ENCODE measurements around the gene ZNF8. TPM values are rescaled to one million over a fixed set of nuclear protein-coding genes. Genes with fewer than 3 reads are reported as not detected.

ZNF8 gene
- total and polyA plus RNA-seq, 2 of the 4 experiments (the other 2 are of a cell fraction): 2.1 to 3.9 TPM

GRCh38 chr19:58300620-58301019, 21.9 kb downstream of the ZNF8 start:
- no peak for DNase-seq
- peaks cover 37% of the 10 kb centered on the region for H3K36me3 ChIP-seq (ENCODE audit: control insufficient read depth, insufficient read depth, low read length)
- no peaks in the 10 kb centered on the region for H3K4me1 ChIP-seq (ENCODE audit: control insufficient read depth, insufficient read depth, low read length)
- in situ Hi-C loops (cut with MboI; ENCODE audit: low sequenced_read_pairs) (no loop called here), intact Hi-C loops (cut with micrococcal nuclease) (no loop called here), dilution Hi-C loops (cut with HindIII; ENCODE audit: low sequenced_read_pairs, unreplicated experiment) (no loop called here)
- CTCF ChIA-PET: no interaction called here
- no peak overlapping the region for H3K4ac ChIP-seq (ENCODE audit: low read depth, low read length)
- H3K4me2 ChIP-seq (ENCODE audit: low read depth, low read length): no peak overlapping the region
- no peak overlapping the region for H3K56ac ChIP-seq (ENCODE audit: extremely low read depth, insufficient read depth, low read length)
- POLR2A ChIA-PET (ENCODE audit: unreplicated experiment): no interaction called here
- BruUV-seq (replicated peaks): no TSS peak
- H4K5ac ChIP-seq (ENCODE audit: low read depth, low read length): no peak overlapping the region
- no peak overlapping the region for H2AFZ ChIP-seq (replicated peaks; ENCODE audit: low read length, poor library complexity)
- no peak overlapping the region for H3K27ac ChIP-seq (ENCODE audit: insufficient read depth, low read length)
- H2BK120ac ChIP-seq (ENCODE audit: low read depth, low read length): no peak overlapping the region
- no peak overlapping the region for H3K23ac ChIP-seq (ENCODE audit: low read depth, low read length)
- peaks cover 11% of the 10 kb centered on the region for H3K9me3 ChIP-seq (ENCODE audit: control insufficient read depth, insufficient read depth, low read length)
- TF ChIP-seq CHD1 (IDR thresholded peaks at IDR 0.05; ENCODE audit: low read depth, low read length) (no peak), ELK1 (IDR thresholded peaks at IDR 0.05; ENCODE audit: borderline replicate concordance, low read depth, low read length) (no peak), RCOR1 (IDR thresholded peaks at IDR 0.05; ENCODE audit: insufficient replicate concordance, low read length) (no peak)
- no peak for ATAC-seq (ENCODE audit: low read depth)
- no peak overlapping the region for H3K18ac ChIP-seq (ENCODE audit: low read depth, low read length)
- H2AK5ac ChIP-seq (ENCODE audit: low read depth, low read length): no peak overlapping the region
- no peak overlapping the region for H4K91ac ChIP-seq (ENCODE audit: insufficient read depth, low read depth, low read length)
- H3K14ac ChIP-seq (replicated peaks; ENCODE audit: low read depth, low read length): no peak overlapping the region
- peaks cover 35 to 45% of the 10 kb centered on the region in 2 experiments for H3K79me1 ChIP-seq (ENCODE audit: low read depth in 1 of 2, low read length in 2 of 2)
- no peak overlapping the region for H3K9ac ChIP-seq (ENCODE audit: low read depth, low read length)
- peaks cover 3% of the 10 kb centered on the region; the same call in 1 of the 2 replicates for H3K9me1 ChIP-seq (ENCODE audit: insufficient read depth, low read length)
- H2AK9ac ChIP-seq (replicated peaks; ENCODE audit: low read depth, low read length, poor library complexity): no peak overlapping the region
- H4K20me1 ChIP-seq (ENCODE audit: insufficient read depth, low read length): peaks cover 4% of the 10 kb centered on the region; the same call in 1 of the 2 replicates
- no peak overlapping the region for H2BK20ac ChIP-seq (ENCODE audit: low read depth, low read length)
- H2BK5ac ChIP-seq (ENCODE audit: low read depth, low read length, poor library complexity, severe bottlenecking): no peak overlapping the region
- no peak overlapping the region for H3K4me3 ChIP-seq (ENCODE audit: insufficient read depth, low read depth, low read length)
- 100% methylated on average over 3 of the region's 7 CpGs; no CpG with 5 or more reads in 1 of the 2 experiments for whole genome bisulfite sequencing, 2 experiments (ENCODE audit: extremely low coverage in 2 of 2, insufficient read length in 1 of 2)
- H4K8ac ChIP-seq (ENCODE audit: low read depth in 2 of 2, low read length in 2 of 2): no peak overlapping the region
- H3K27me3 ChIP-seq (ENCODE audit: control insufficient read depth, insufficient read depth, low read length): no peaks in the 10 kb centered on the region
- H2BK15ac ChIP-seq (ENCODE audit: low read depth, low read length): no peak overlapping the region
